H9 (cell line): Measurements from ENCODE around the gene DLX6. TPM values are rescaled to one million over a fixed set of nuclear protein-coding genes. Genes with fewer than 3 reads are reported as not detected.

Experiments
- DNase-seq: peaks from one replicate; pipeline ENCODE4 v3.0.0-alpha.2; 2017
- H2AFZ ChIP-seq: one replicate; pipeline ENCODE4 v1.6.1; 2013; ENCODE audit warnings: mild to moderate bottlenecking, low read length, control low read depth, moderate library complexity
- H2AK5ac ChIP-seq: 2 replicates; pipeline ENCODE4 v1.6.1; 2013; ENCODE audit warnings: low read length, control low read depth, mixed read lengths; ENCODE audit not compliant: insufficient read length
- H2BK120ac ChIP-seq: one replicate; pipeline ENCODE4 v1.6.1; 2013; ENCODE audit warnings: low read depth, mild to moderate bottlenecking, low read length, control low read depth, inconsistent platforms; ENCODE audit not compliant: poor library complexity, severe bottlenecking
- H2BK12ac ChIP-seq: 2 replicates; pipeline ENCODE4 v1.6.1; 2013; ENCODE audit warnings: low read length, control low read depth, mixed read lengths, low read depth; ENCODE audit not compliant: insufficient read length
- H2BK15ac ChIP-seq: 2 replicates; pipeline ENCODE4 v1.6.1; 2013; ENCODE audit warnings: low read depth, low read length, control low read depth
- H2BK20ac ChIP-seq: one replicate; pipeline ENCODE4 v1.6.1; 2013; ENCODE audit warnings: low read depth, mild to moderate bottlenecking, low read length, control low read depth, inconsistent platforms; ENCODE audit not compliant: poor library complexity, severe bottlenecking
- H2BK5ac ChIP-seq: 2 replicates; pipeline ENCODE4 v1.6.1; 2013; ENCODE audit warnings: low read length, control low read depth, mixed read lengths; ENCODE audit not compliant: insufficient read length
- H3K14ac ChIP-seq: 2 replicates; pipeline ENCODE4 v1.6.1; 2013; ENCODE audit warnings: low read length, control low read depth; ENCODE audit not compliant: insufficient read depth
- H3K18ac ChIP-seq: 2 replicates; pipeline ENCODE4 v1.6.1; 2013; ENCODE audit warnings: low read depth, mild to moderate bottlenecking, mixed read lengths, low read length, control low read depth; ENCODE audit not compliant: insufficient read length
- H3K23ac ChIP-seq: 2 replicates; pipeline ENCODE4 v1.6.1; 2013; ENCODE audit warnings: low read length, control low read depth, mixed read lengths, low read depth; ENCODE audit not compliant: insufficient read length
- H3K23me2 ChIP-seq: 2 replicates; pipeline ENCODE4 v1.6.1; 2013; ENCODE audit warnings: low read depth, mild to moderate bottlenecking, mixed read lengths, low read length, control low read depth; ENCODE audit not compliant: insufficient read length, poor library complexity, severe bottlenecking
- H3K27ac ChIP-seq: 2 replicates; pipeline ENCODE4 v1.5.1; 2013; ENCODE audit warnings: low read length, control low read depth, mixed read lengths, low read depth; ENCODE audit not compliant: insufficient read length
- H3K27me3 ChIP-seq: 2 replicates; pipeline ENCODE4 v1.6.1; 2013; ENCODE audit warnings: low read length, control low read depth, inconsistent platforms; ENCODE audit not compliant: insufficient read depth
- H3K4ac ChIP-seq: 2 replicates; pipeline ENCODE4 v1.6.1; 2013; ENCODE audit warnings: low read depth, mild to moderate bottlenecking, control low read depth, inconsistent platforms, low read length, moderate library complexity
- H3K4me1 ChIP-seq: 2 replicates; pipeline ENCODE4 v1.6.1; 2013; ENCODE audit warnings: low read length, control low read depth, inconsistent platforms; ENCODE audit not compliant: insufficient read depth
- H3K4me2 ChIP-seq: 2 replicates; pipeline ENCODE4 v1.6.1; 2013; ENCODE audit warnings: low read length, control low read depth, mixed read lengths; ENCODE audit not compliant: insufficient read length, insufficient read depth
- H3K56ac ChIP-seq: 2 replicates; pipeline ENCODE4 v1.6.1; 2013; ENCODE audit warnings: low read depth, mild to moderate bottlenecking, mixed read lengths, low read length, control low read depth; ENCODE audit not compliant: insufficient read length
- H3K79me1 ChIP-seq: 2 replicates; pipeline ENCODE4 v1.6.1; 2013; ENCODE audit warnings: low read depth, mild to moderate bottlenecking, moderate library complexity, low read length, control low read depth, inconsistent platforms; ENCODE audit not compliant: insufficient read depth, poor library complexity, severe bottlenecking
- H3K79me2 ChIP-seq: 2 replicates; pipeline ENCODE4 v1.6.1; 2013; ENCODE audit warnings: low read length, control low read depth, inconsistent platforms; ENCODE audit not compliant: insufficient read depth
- H3K9ac ChIP-seq: 2 replicates; pipeline ENCODE4 v1.6.1; 2013; ENCODE audit warnings: low read length, control low read depth, mixed read lengths; ENCODE audit not compliant: insufficient read length; ENCODE audit errors: extremely low read depth
- H3K9me3 ChIP-seq: one replicate; pipeline ENCODE4 v1.6.1; 2013; ENCODE audit warnings: low read depth, low read length, inconsistent platforms; ENCODE audit not compliant: control insufficient read depth
- H3T11ph ChIP-seq: one replicate; pipeline ENCODE4 v1.6.1; 2013; ENCODE audit warnings: mild to moderate bottlenecking, low read length, control low read depth, inconsistent platforms
- H4K20me1 ChIP-seq: one replicate; pipeline ENCODE4 v1.6.1; 2013; ENCODE audit not compliant: control insufficient read depth, insufficient read length, insufficient read depth
- H4K5ac ChIP-seq: 2 replicates; pipeline ENCODE4 v1.6.1; 2013; ENCODE audit warnings: low read depth, mild to moderate bottlenecking, mixed read lengths, low read length, control low read depth; ENCODE audit not compliant: insufficient read length
- H4K8ac ChIP-seq: replicated peaks from 2 replicates; pipeline ENCODE4 v1.6.1; 2013; ENCODE audit warnings: low read length, control low read depth, mixed read lengths, low read depth; ENCODE audit not compliant: insufficient read length
- H4K91ac ChIP-seq: 2 replicates; pipeline ENCODE4 v1.6.1; 2013; ENCODE audit warnings: low read depth, mild to moderate bottlenecking, moderate library complexity, mixed read lengths, low read length, control low read depth; ENCODE audit not compliant: insufficient read length
- H3K27ac Mint-ChIP-seq, 3 experiments: 2 replicates in 2 of 3; 3 replicates in 1 of 3; pipeline ENCODE4 v1.8.0; 2020 to 2021; ENCODE audit warnings: mixed read lengths in 3 of 3, mild to moderate bottlenecking in 1 of 3, moderate library complexity in 1 of 3
- H3K27me3 Mint-ChIP-seq: 2 replicates; pipeline ENCODE4 v1.8.0; 2021; ENCODE audit warnings: low read depth, mild to moderate bottlenecking, moderate library complexity, mixed read lengths
- H3K36me3 Mint-ChIP-seq, 3 experiments: 2 replicates in 2 of 3; 3 replicates in 1 of 3; pipeline ENCODE4 v1.8.0; 2020 to 2021; ENCODE audit warnings: low read depth in 3 of 3, mixed read lengths in 3 of 3; ENCODE audit not compliant: insufficient read depth in 1 of 3
- H3K4me1 Mint-ChIP-seq, 2 experiments: 2 replicates each; pipeline ENCODE4 v1.8.0; 2020; ENCODE audit warnings: mixed read lengths in 2 of 2
- H3K4me3 Mint-ChIP-seq, 2 experiments: 2 replicates in 1 of 2; 3 replicates in 1 of 2; pipeline ENCODE4 v1.8.0; 2020 to 2021; ENCODE audit warnings: mild to moderate bottlenecking in 2 of 2, mixed read lengths in 2 of 2, moderate library complexity in 1 of 2
- H3K9me3 Mint-ChIP-seq, 2 experiments: 2 replicates in 1 of 2; 3 replicates in 1 of 2; pipeline ENCODE4 v1.8.0; 2020; ENCODE audit warnings: mild to moderate bottlenecking in 2 of 2, mixed read lengths in 2 of 2, moderate library complexity in 1 of 2
- CTCF ChIP-seq: fragments of 200-600 bp; sonication (generic); conservative IDR thresholded peaks from 3 replicates; pipeline ENCODE4 v1.8.0; 2021; ENCODE audit warnings: antibody characterized with exemption, mild to moderate bottlenecking
- WGBS: extraction: QIAGEN DNeasy Blood & Tissue Kit; methylation state at CpG from one replicate; pipeline ENCODE4 v1.1.7; 2013; ENCODE audit warnings: missing lambda C conversion rate, low lambda C conversion rate, mixed read lengths; ENCODE audit not compliant: insufficient read length; ENCODE audit errors: extremely low coverage; 5-methylcytosine and 5-hydroxymethylcytosine counted together
- total RNA-seq: library from RNA; stranded (reverse); gene quantifications from 2 replicates; pipeline ENCODE4 v1.2.1, GENCODE V29; 2021

Gene DLX6
- total RNA-seq, 1 experiment from 2014 or later: 0.24 TPM

GRCh38 chr7:97025130-97025499 is 19.8 kb downstream of the DLX6 start:
- Histone ChIP-seq H2AFZ (no peak overlapping the region), H3K27me3 (peaks cover 75% of the 10 kb centered on the region), H3K14ac (no peak overlapping the region), H4K20me1 (no peaks in the 10 kb centered on the region), H3K23ac (no peak overlapping the region), H3K27ac (no peak overlapping the region), H3K23me2 (peaks cover 13% of the 10 kb centered on the region), H3K4ac (no peak overlapping the region), H3T11ph (no peak overlapping the region), H3K79me1 (no peaks in the 10 kb centered on the region), H3K18ac (no peak overlapping the region), H3K79me2 (no peaks in the 10 kb centered on the region), H2BK12ac (no peak overlapping the region), H3K4me1 (0 out of 2 replicates have a peak, but pooled peaks cover 2% of the 10 kb centered on the region), H2BK15ac (no peak overlapping the region), H3K9me3 (no peaks in the 10 kb centered on the region), H2BK20ac (no peak overlapping the region), H2BK120ac (no peak overlapping the region), H2BK5ac (no peak overlapping the region), H3K9ac (no peak overlapping the region), H3K4me2 (peak overlapping the region; percentile 60), H4K8ac (no peak overlapping the region), H4K91ac (no peak overlapping the region), H3K56ac (no peak overlapping the region), H4K5ac (no peak overlapping the region), H2AK5ac (no peak overlapping the region)
- DNase-seq: no peak
- no peak for TF ChIP-seq CTCF
- WGBS: no CpG with 5 or more reads among the region's 8 CpGs
- H3K4me1 Mint-ChIP-seq: peaks cover 62 to 67% of the 10 kb centered on the region in 2 experiments
- H3K27ac Mint-ChIP-seq: no peak overlapping the region
- H3K9me3 Mint-ChIP-seq: peaks cover 5 to 12% of the 10 kb centered on the region in 2 experiments; a peak in 4 of 5 replicates
- H3K36me3 Mint-ChIP-seq: no peaks in the 10 kb centered on the region; a peak in 1 of 7 replicates
- peak overlapping the region; percentile 58 to 79 for H3K4me3 Mint-ChIP-seq
- peaks cover 98% of the 10 kb centered on the region for H3K27me3 Mint-ChIP-seq
